K562 (cell line): ENCODE measurements around the gene DNAH10. TPM values are rescaled to one million over a fixed set of nuclear protein-coding genes. Genes with fewer than 3 reads are reported as not detected.

Source experiments
- BCLAF1 ChIP-seq, 2 experiments: fragments of 450-650 bp in 1 of 2; IDR thresholded peaks; 2 replicates each; pipeline ENCODE4 v1.6.1; 2011 to 2017; ENCODE audit warnings: low read depth in 2 of 2, antibody characterized with exemption in 1 of 2, borderline replicate concordance in 1 of 2, low read length in 1 of 2, mild to moderate bottlenecking in 1 of 2, mixed read lengths in 1 of 2; ENCODE audit not compliant: control insufficient read depth in 1 of 2
- CBX1 ChIP-seq: sonication (generic); IDR thresholded peaks from 2 replicates; pipeline ENCODE4 v1.6.1; 2016; ENCODE audit warnings: antibody characterized with exemption, low read depth, mild to moderate bottlenecking
- E2F4 ChIP-seq: sonication (generic); formaldehyde crosslinking; IDR thresholded peaks from 2 replicates; pipeline ENCODE4 v1.8.0; 2022; ENCODE audit warnings: mild to moderate bottlenecking, low read depth, missing genetic modification reagents
- ELF1 ChIP-seq: fragments of 200-800 bp; sonication (Bioruptor generic); IDR thresholded peaks from 2 replicates; pipeline ENCODE4 v1.6.1; 2016; ENCODE audit warnings: missing genetic modification characterization, missing compliant biosample characterization
- HIVEP1 ChIP-seq: fragments of 250-450 bp; sonication (Bioruptor Pico); IDR thresholded peaks from 2 replicates; pipeline ENCODE4 v1.4.0; 2020; ENCODE audit warnings: mild to moderate bottlenecking
- MBD2 ChIP-seq: sonication (generic); IDR thresholded peaks from 2 replicates; pipeline ENCODE4 v1.6.1; 2016; ENCODE audit warnings: low read depth, borderline replicate concordance
- MYC ChIP-seq, 2 experiments: fragments of 250-450 bp in 1 of 2; sonication (Bioruptor Pico) in 1 of 2; IDR thresholded peaks; 2 replicates each; pipeline versions ENCODE4 v1.5.1 to v1.6.1; 2012 to 2021; ENCODE audit warnings: low read depth in 2 of 2, borderline replicate concordance in 1 of 2, improper control_type of control experiment in 1 of 2, low read length in 1 of 2, mild to moderate bottlenecking in 1 of 2, moderate library complexity in 1 of 2
- OTX1 ChIP-seq: fragments of 450-650 bp; formaldehyde crosslinking; IDR thresholded peaks from 2 replicates; pipeline ENCODE4 v1.4.0; 2022; ENCODE audit warnings: mild to moderate bottlenecking
- RFX5 ChIP-seq: IDR thresholded peaks from 2 replicates; pipeline ENCODE4 v1.6.1; 2011; ENCODE audit warnings: low read depth, mild to moderate bottlenecking, improper control_type of control experiment, low read length
- RNF219 ChIP-seq: fragments of 250-450 bp; sonication (Bioruptor Pico); IDR thresholded peaks from 2 replicates; pipeline ENCODE4 v1.5.0; 2022; ENCODE audit warnings: mild to moderate bottlenecking
- TEAD1 ChIP-seq, 2 experiments: fragments of 450-650 bp in 1 of 2; sonication (generic) in 1 of 2; formaldehyde crosslinking; IDR thresholded peaks; 2 replicates each; pipeline versions ENCODE4 v1.4.0 to v1.8.0; 2020 to 2022; ENCODE audit warnings: mild to moderate bottlenecking in 2 of 2, missing genetic modification reagents in 1 of 2
- U2AF2 ChIP-seq: fragments of 200-400 bp; formaldehyde crosslinking; optimal IDR thresholded peaks from 2 replicates; pipeline ENCODE3; 2017; ENCODE audit warnings: low read depth, mild to moderate bottlenecking, low read length
- USF2 ChIP-seq: sonication (generic); formaldehyde crosslinking; IDR thresholded peaks from 2 replicates; pipeline ENCODE4 v1.5.0; 2020; ENCODE audit warnings: missing genetic modification reagents
- ZC3H4 ChIP-seq: sonication (generic); formaldehyde crosslinking; IDR thresholded peaks from 2 replicates; pipeline ENCODE4 v1.9.0; 2021; ENCODE audit warnings: missing genetic modification reagents, borderline replicate concordance
- ZNF639 ChIP-seq, 2 experiments: fragments of 200-800 bp in 1 of 2; sonication (Bioruptor generic) in 1 of 2; sonication (generic) in 1 of 2; formaldehyde crosslinking in 1 of 2; IDR thresholded peaks in 1 of 2; conservative IDR thresholded peaks in 1 of 2; 2 replicates each; pipeline versions ENCODE4 v1.5.0 to v1.6.1; 2016 to 2020; ENCODE audit warnings: missing compliant biosample characterization in 1 of 2, missing genetic modification characterization in 1 of 2, missing genetic modification reagents in 1 of 2
- ZNF76 ChIP-seq: fragments of 250-450 bp; sonication (Bioruptor Pico); IDR thresholded peaks from 2 replicates; pipeline ENCODE4 v1.4.0; 2020; ENCODE audit warnings: mild to moderate bottlenecking, moderate library complexity, borderline replicate concordance
- polyA plus RNA-seq, 8 experiments: library from polyadenylated mRNA; depleted of rRNA in 4 of 8; stranded (reverse) in 5 of 8; unstranded in 3 of 8; fragments of >200 nt; fragmentation: Nextera tagmentation in 2 of 8; fragmentation: Illumina TruSeq in 1 of 8; extraction: Ambion mirVana in 2 of 8; extraction: Trizol in 1 of 8; gene quantifications; 2 replicates each; pipeline versions ENCODE4 v1.2.1 to v1.2.3, GENCODE V29; 2011 to 2014; ENCODE audit warnings: inconsistent platforms in 1 of 8, missing spikeins in 1 of 8
- total RNA-seq, 7 experiments: library from RNA; depleted of rRNA in 6 of 7; stranded (reverse); fragments of >200 nt in 6 of 7; fragmentation: Illumina TruSeq in 2 of 7; extraction: Trizol in 2 of 7; gene quantifications; 2 replicates each; pipeline versions ENCODE4 v1.2.1 to v1.2.3, GENCODE V29; 2011 to 2021; ENCODE audit warnings: low replicate concordance in 1 of 7

DNAH10 gene
- total and polyA plus RNA-seq, 9 of the 15 experiments (the other 6 are each of a cell fraction or from before 2014, with no cell fraction given) = 0.01 to 0.06 (median 0.04) TPM; not detected in 1

GRCh38 chr12:123743002-123743401, 19.1 kb upstream of the DNAH10 start (continued):
- no peak for TF ChIP-seq BCLAF1 (IDR thresholded peaks at IDR 0.05; ENCODE audit: borderline replicate concordance in 1 of 2, control insufficient read depth in 1 of 2, low read depth in 2 of 2, low read length in 1 of 2)
- peak; percentile 28; the same call in 1 of the 2 replicates for TF ChIP-seq USF2 (CRISPR knock-in tag)
- TF ChIP-seq ELF1 (tag) = no peak
- peak; percentile 78 for TF ChIP-seq MYC (IDR thresholded peaks at IDR 0.05; ENCODE audit: low read depth, low read length)
- no peak for TF ChIP-seq MYC (CRISPR knock-in tag; IDR thresholded peaks at IDR 0.05; ENCODE audit: borderline replicate concordance, low read depth)
- no peak for TF ChIP-seq E2F4 (CRISPR knock-in tag)
- no peak for TF ChIP-seq RNF219 (CRISPR knock-in tag)
- no peak for TF ChIP-seq U2AF2
- TF ChIP-seq ZC3H4 (CRISPR knock-in tag) = no peak
- TF ChIP-seq ZNF639 (CRISPR knock-in tag; conservative IDR thresholded peaks at IDR 0.05 in 1 of 2, IDR thresholded peaks at IDR 0.05 in 1 of 2) = peak in 1 of 2 experiments; percentile 86; a peak in 2 of 4 replicates
- no peak for TF ChIP-seq RFX5
- TF ChIP-seq CBX1 = no peak
- TF ChIP-seq TEAD1 (CRISPR knock-in tag; IDR thresholded peaks at IDR 0.05) = peak; percentile 74 to 75; a peak in 3 of 4 replicates
- 0 out of 2 replicates have a peak, but pooled peaks have one; percentile 67 for TF ChIP-seq HIVEP1 (CRISPR knock-in tag)
- peak; percentile 53; the same call in 1 of the 2 replicates for TF ChIP-seq ZNF76 (CRISPR knock-in tag)
- no peak for TF ChIP-seq MBD2
- TF ChIP-seq OTX1 (CRISPR knock-in tag) = peak; percentile 52; the same call in 1 of the 2 replicates
